Measurements from ENCODE around the gene UBL4A.

Gene UBL4A

DNA sequence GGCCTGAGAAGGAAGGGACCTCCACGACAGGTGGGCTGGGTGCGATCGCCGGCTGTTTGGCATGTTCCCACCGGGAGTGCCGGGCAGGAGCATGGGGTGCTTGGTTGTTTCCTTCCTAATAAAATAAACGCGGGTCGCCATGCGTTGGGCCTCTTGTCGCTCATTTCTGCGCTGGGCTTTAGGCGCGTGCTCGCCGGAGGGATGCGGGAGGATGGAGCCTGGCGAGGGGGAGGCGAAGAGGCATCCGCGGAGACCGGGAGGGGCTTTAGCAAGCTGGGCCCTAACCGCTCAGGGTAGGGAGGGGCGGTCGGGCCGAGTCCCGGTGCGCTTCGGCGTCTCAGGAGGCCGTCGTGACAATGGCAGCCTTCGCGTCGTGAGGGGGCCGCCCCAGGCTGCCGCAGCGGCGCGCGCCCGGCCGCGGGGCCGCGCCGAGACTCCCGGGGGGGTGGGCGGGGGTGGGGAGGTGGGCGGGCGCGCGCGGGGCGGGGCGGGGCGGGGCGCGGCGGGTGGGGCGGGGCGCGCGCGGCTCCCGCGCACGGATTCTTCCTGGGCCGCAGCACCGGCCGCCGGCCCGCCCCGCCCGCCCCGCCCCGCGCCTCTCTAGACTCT lies 49.9 kb downstream of the UBL4A start:
- TF ChIP-seq, protein P1, sequence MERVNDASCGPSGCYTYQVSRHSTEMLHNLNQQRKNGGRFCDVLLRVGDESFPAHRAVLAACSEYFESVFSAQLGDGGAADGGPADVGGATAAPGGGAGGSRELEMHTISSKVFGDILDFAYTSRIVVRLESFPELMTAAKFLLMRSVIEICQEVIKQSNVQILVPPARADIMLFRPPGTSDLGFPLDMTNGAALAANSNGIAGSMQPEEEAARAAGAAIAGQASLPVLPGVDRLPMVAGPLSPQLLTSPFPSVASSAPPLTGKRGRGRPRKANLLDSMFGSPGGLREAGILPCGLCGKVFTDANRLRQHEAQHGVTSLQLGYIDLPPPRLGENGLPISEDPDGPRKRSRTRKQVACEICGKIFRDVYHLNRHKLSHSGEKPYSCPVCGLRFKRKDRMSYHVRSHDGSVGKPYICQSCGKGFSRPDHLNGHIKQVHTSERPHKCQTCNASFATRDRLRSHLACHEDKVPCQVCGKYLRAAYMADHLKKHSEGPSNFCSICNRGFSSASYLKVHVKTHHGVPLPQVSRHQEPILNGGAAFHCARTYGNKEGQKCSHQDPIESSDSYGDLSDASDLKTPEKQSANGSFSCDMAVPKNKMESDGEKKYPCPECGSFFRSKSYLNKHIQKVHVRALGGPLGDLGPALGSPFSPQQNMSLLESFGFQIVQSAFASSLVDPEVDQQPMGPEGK (CRISPR knock-in tag; IDR thresholded peaks at IDR 0.05; ENCODE audit: borderline replicate concordance), result no peak
- TF ChIP-seq TCF4 (CRISPR knock-in tag; IDR thresholded peaks at IDR 0.05; ENCODE audit: borderline replicate concordance), result no peak
- no peak for TF ChIP-seq ZFP30 (CRISPR knock-in tag; IDR thresholded peaks at IDR 0.05)
- TF ChIP-seq, protein P2, sequence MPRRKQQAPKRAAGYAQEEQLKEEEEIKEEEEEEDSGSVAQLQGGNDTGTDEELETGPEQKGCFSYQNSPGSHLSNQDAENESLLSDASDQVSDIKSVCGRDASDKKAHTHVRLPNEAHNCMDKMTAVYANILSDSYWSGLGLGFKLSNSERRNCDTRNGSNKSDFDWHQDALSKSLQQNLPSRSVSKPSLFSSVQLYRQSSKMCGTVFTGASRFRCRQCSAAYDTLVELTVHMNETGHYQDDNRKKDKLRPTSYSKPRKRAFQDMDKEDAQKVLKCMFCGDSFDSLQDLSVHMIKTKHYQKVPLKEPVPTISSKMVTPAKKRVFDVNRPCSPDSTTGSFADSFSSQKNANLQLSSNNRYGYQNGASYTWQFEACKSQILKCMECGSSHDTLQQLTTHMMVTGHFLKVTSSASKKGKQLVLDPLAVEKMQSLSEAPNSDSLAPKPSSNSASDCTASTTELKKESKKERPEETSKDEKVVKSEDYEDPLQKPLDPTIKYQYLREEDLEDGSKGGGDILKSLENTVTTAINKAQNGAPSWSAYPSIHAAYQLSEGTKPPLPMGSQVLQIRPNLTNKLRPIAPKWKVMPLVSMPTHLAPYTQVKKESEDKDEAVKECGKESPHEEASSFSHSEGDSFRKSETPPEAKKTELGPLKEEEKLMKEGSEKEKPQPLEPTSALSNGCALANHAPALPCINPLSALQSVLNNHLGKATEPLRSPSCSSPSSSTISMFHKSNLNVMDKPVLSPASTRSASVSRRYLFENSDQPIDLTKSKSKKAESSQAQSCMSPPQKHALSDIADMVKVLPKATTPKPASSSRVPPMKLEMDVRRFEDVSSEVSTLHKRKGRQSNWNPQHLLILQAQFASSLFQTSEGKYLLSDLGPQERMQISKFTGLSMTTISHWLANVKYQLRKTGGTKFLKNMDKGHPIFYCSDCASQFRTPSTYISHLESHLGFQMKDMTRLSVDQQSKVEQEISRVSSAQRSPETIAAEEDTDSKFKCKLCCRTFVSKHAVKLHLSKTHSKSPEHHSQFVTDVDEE (CRISPR knock-in tag; IDR thresholded peaks at IDR 0.05), result no peak
- TF ChIP-seq PPARA (CRISPR knock-in tag; IDR thresholded peaks at IDR 0.05; ENCODE audit: borderline replicate concordance), result no peak
- TF ChIP-seq CSDC2 (CRISPR knock-in tag; IDR thresholded peaks at IDR 0.05), result no peak
- peak; percentile 31 for ATAC-seq

DNA sequence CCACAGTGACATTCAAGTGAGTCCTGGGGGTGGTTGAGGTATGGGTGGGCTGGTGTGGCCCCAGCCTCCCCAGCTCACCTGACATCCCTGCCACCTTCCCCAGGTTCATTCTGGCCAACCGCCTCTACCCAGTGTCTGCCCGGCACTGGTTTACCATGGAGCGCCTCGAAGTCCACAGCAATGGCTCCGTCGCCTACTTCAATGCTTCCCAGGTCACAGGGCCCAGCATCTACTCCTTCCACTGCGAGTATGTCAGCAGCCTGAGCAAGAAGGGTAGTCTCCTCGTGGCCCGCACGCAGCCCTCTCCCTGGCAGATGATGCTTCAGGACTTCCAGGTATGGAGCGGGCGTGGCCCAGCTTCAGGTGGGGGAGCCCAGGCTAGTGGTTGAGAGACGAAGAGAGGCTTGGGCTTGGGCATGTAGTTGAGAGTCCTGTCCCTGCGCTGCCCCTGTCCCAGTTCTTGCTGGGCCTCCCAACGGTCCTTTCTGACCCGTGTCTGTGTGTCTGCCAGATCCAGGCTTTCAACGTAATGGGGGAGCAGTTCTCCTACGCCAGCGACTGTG lies 51.2 kb downstream of the UBL4A start:
- ATAC-seq, result no peak
- TF ChIP-seq, protein P3, sequence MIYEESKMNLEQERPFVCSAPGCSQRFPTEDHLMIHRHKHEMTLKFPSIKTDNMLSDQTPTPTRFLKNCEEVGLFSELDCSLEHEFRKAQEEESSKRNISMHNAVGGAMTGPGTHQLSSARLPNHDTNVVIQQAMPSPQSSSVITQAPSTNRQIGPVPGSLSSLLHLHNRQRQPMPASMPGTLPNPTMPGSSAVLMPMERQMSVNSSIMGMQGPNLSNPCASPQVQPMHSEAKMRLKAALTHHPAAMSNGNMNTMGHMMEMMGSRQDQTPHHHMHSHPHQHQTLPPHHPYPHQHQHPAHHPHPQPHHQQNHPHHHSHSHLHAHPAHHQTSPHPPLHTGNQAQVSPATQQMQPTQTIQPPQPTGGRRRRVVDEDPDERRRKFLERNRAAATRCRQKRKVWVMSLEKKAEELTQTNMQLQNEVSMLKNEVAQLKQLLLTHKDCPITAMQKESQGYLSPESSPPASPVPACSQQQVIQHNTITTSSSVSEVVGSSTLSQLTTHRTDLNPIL (CRISPR knock-in tag; IDR thresholded peaks at IDR 0.05; ENCODE audit: low read depth), result no peak
- TF ChIP-seq, protein P1 (CRISPR knock-in tag; IDR thresholded peaks at IDR 0.05; ENCODE audit: borderline replicate concordance), result no peak
- TF ChIP-seq ZFP3 (CRISPR knock-in tag; IDR thresholded peaks at IDR 0.05) (no peak), ZC3H10 (CRISPR knock-in tag; IDR thresholded peaks at IDR 0.05) (no peak), GLIS3 (CRISPR knock-in tag; IDR thresholded peaks at IDR 0.05) (no peak), TCF4 (CRISPR knock-in tag; IDR thresholded peaks at IDR 0.05; ENCODE audit: borderline replicate concordance) (no peak), PPARA (CRISPR knock-in tag; IDR thresholded peaks at IDR 0.05; ENCODE audit: borderline replicate concordance) (no peak), SNAI2 (CRISPR knock-in tag; IDR thresholded peaks at IDR 0.05) (no peak), ZNF70 (CRISPR knock-in tag; IDR thresholded peaks at IDR 0.05) (no peak), OSR1 (CRISPR knock-in tag; IDR thresholded peaks at IDR 0.05) (no peak), RARB (CRISPR knock-in tag; IDR thresholded peaks at IDR 0.05) (no peak), BACH2 (CRISPR knock-in tag; IDR thresholded peaks at IDR 0.05; ENCODE audit: borderline replicate concordance) (no peak), TOX (CRISPR knock-in tag; IDR thresholded peaks at IDR 0.05; ENCODE audit: borderline replicate concordance) (no peak), ARNTL (CRISPR knock-in tag; IDR thresholded peaks at IDR 0.05; ENCODE audit: borderline replicate concordance, low read depth) (no peak), CSDC2 (CRISPR knock-in tag; IDR thresholded peaks at IDR 0.05) (no peak), ZFP30 (CRISPR knock-in tag; IDR thresholded peaks at IDR 0.05) (no peak)
- TF ChIP-seq, protein P4, sequence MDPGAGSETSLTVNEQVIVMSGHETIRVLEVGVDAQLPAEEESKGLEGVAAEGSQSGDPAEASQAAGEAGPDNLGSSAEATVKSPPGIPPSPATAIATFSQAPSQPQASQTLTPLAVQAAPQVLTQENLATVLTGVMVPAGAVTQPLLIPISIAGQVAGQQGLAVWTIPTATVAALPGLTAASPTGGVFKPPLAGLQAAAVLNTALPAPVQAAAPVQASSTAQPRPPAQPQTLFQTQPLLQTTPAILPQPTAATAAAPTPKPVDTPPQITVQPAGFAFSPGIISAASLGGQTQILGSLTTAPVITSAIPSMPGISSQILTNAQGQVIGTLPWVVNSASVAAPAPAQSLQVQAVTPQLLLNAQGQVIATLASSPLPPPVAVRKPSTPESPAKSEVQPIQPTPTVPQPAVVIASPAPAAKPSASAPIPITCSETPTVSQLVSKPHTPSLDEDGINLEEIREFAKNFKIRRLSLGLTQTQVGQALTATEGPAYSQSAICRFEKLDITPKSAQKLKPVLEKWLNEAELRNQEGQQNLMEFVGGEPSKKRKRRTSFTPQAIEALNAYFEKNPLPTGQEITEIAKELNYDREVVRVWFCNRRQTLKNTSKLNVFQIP (CRISPR knock-in tag; IDR thresholded peaks at IDR 0.05; ENCODE audit: borderline replicate concordance, low read depth), result no peak
- TF ChIP-seq, protein P2 (CRISPR knock-in tag; IDR thresholded peaks at IDR 0.05), result no peak

Data from SK-N-SH treated with all-trans-retinoic acid at 6 μM for 48 hours (cell line).